NCI-H1105 (cell line): ENCODE data around the gene OR4C45.
"Not testable (repeated sequence)": the region's sequence is repeated elsewhere in the genome, so short reads cannot be mapped to it uniquely, and the experiment has no call there.

Source experiments
- DNase-seq: peaks from one replicate; lab custom pipeline; 2025; lab: John Stamatoyannopoulos, UW

The OR4C45 gene

DNA sequence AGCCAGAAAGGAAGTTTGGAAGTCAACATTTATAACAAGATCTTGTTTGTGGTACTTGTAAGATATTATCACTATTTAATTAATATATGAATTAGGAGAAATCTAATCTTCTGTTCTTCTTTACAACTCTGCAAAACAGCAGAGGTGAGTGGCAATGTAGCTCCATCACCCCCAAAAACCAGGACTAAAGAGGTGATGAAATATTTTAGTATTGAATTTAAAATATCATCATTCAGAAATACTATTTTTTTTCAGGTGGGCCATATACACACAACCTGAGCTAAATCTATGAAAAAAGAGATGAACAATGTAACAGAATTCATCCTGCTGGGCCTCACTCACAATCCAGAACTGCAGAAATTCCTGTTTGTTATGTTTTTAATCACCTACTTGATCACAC lies at the start of gene OR4C45:
Gene OR4C45 (plus strand): TSS at position 301 of the 400 bp plus-strand sequence.
- DNase-seq = no peak

GRCh38 chr11:49995565-49995964 lies 37.1 kb upstream of the OR4C45 start:
- DNase-seq = peak; percentile 84

DNA sequence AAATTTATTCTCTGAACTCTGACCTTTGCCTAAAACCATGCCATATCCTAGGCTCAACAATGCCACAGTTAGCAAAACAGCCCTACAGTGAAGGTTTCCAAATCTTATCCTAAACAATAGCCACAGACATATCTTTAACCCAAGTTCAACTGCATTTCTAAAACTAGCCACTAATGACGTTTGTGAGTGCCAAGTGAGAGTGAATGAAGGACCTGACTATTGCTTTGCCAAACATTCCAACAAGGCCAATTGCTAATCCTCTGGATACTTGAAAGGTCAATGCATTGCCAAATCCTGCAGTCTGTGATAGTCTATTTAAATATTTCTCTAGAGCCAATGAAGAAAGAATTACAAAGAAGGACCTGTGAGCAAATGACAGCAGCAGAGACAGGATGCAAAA lies 2.5 kb upstream of the OR4C45 start:
- DNase-seq = no peak

- not testable (repeated sequence) for DNase-seq
These were observed 3.6 kb downstream of the OR4C45 start for GRCh38 chr11:50036239-50036638.

GRCh38 chr11:50037251-50037650 lies 4.6 kb downstream of the OR4C45 start:
- DNase-seq = no peak

DNA sequence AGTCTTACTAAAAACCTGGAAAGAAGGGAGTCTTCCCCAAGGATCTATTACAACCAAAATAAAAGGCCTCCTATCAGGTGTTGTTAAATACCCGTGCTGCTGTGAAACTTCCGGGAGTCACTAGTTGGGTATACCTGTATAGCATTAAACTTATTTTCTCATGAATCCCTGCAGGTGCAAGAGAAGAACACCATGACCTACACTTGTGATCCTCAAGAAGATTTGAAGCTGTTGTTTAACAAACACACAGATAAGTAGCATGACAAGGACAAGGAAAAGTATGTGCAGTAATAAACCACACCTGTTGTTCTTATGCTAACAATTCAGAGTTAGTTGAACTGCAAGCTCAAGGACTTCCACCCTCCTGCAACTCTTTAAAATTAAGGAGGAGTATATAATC lies 12.0 kb downstream of the OR4C45 start:
- DNase-seq = no peak

DNA sequence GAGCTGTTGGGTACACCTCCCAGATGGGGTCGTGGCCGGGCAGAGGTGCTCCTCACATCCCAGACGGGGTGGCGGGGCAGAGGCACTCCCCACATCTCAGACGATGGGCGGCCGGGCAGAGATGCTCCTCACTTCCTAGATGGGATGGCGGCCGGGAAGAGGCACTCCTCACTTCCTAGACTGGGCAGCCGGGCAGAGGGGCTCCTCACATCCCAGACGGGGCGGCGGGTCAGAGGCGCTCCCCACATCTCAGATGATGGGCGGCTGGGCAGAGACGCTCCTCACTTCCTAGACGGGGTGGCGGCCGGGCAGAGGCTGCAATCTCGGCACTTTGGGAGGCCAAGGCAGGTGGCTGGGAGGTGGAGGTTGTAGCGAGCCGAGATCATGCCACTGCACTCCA lies 30.4 kb downstream of the OR4C45 start:
- DNase-seq = not testable (repeated sequence)

GRCh38 chr11:50070389-50070788 lies 37.7 kb downstream of the OR4C45 start:
- DNase-seq = no peak

DNA sequence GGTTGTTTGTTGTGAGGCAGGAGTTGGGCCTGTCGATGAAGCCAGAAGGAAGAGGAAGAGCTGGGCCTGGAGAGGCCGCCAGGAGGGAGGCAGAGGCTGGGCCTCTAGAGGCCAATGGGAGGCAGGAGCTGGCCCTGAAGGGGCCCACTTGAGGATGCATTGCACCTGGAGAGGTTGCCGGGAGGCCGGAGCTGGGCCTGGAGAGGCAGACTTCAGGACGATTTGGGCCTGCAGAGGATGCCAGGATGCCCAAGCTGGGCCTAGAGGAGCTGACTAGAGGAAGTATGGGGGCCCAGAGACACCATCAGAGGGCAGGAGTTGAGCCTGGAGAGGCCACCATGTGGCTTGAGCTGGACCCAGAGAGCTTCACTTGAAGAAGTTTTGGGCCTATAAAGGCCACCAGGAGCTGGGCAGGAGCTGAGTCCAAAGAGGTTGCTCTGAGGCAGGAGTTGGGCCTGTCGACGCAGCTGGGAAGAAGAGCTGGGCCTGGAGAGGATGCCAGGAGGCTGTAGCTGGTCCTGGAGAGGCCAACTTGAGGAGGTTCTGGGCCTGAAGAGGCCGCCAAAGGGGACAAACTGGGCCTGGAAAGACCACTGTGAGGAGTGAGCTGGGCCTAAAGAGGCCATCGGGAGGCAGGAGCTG lies 39.0 kb downstream of the OR4C45 start:
- DNase-seq = no peak

- no peak for DNase-seq
These were observed 39.8 kb downstream of the OR4C45 start for GRCh38 chr11:50072226-50073112.

GRCh38 chr11:50073113-50074105 lies 40.7 kb downstream of the OR4C45 start:
- DNase-seq = no peak

DNA sequence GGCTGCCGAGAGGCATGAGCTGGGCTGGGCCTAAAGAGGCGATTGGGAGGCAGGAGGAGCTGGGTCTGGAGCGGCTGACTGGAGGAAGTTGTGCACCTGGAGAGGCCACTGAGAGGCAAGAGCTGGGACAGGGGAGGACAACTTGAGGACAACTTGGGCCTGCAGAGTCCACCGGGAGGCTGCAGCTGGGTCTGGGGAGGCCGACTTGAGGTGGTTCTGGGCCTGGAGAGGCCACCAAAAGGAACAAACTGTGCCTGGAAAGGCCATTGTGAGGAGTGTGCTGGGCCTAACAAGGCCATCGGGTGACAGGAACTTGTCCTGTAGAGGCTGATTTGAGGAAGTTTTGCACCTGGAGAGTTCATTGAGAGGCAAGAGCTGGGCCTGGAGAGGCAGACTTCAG lies 41.5 kb downstream of the OR4C45 start:
- no peak for DNase-seq

DNA sequence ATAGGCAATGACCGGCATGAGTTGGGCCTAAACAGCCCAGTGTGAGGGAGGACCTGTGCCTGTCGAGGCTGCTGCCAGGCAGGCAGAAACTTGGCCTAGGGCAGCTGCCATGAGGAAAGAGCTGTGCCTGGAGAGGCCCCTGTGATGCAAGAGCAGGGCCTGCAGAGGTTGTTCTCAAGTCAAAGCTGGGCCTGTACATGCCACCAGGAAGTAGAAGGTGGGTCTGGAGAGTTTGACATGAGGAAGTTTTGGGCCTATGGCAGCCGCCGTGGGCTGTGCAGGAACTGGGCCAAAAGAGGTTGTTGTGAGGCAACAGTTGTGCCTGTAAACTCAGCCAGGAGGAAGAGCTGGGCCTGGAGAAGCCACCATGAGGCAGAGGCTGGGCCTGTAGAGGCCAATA lies 43.2 kb downstream of the OR4C45 start:
- DNase-seq = no peak

GRCh38 chr11:50077526-50077925 lies 44.9 kb downstream of the OR4C45 start:
- DNase-seq = no peak

- DNase-seq = no peak
These were observed 45.3 kb downstream of the OR4C45 start for GRCh38 chr11:50078001-50078400.

DNA sequence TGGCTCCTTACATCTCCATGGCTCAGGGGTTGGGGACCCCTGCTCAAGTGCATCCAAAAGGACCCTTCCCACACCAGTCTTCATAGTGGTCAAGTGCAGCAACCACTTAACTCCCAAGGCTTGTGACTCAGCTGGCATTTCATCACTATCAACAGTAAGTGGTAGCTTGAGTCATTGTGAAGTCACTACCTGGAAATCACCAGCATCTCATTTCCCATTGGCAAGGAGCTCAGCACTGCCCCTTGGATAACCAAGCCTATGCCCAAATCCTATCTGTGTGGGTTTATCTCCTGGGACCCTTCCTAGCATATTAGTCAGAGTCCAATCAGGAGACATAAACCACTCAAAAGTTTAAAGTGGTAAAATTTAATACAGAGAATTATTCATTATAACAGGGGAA lies 46.3 kb downstream of the OR4C45 start:
- DNase-seq = not testable (repeated sequence)

DNA sequence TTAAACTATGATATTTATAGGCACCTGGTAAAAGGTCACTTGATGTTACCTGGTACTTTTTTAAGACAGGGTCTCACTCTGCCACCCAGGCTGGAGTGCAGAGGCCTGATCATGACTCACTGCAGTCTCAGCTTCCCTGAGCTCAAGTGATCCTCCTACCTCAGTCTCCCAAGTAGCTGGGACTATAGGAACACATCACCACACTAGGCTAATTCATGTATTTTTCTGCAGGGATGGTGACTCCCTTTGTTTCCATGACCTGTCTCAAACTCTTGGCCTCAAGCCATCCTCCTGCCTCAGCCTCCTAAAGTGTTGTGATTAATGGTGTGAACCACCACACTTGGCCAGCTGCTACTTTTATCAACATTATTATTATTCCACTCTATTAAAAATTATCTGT lies 47.6 kb downstream of the OR4C45 start:
- DNase-seq = no peak
